ENCODE results near the gene PHF2.

- TF ChIP-seq, protein P1, sequence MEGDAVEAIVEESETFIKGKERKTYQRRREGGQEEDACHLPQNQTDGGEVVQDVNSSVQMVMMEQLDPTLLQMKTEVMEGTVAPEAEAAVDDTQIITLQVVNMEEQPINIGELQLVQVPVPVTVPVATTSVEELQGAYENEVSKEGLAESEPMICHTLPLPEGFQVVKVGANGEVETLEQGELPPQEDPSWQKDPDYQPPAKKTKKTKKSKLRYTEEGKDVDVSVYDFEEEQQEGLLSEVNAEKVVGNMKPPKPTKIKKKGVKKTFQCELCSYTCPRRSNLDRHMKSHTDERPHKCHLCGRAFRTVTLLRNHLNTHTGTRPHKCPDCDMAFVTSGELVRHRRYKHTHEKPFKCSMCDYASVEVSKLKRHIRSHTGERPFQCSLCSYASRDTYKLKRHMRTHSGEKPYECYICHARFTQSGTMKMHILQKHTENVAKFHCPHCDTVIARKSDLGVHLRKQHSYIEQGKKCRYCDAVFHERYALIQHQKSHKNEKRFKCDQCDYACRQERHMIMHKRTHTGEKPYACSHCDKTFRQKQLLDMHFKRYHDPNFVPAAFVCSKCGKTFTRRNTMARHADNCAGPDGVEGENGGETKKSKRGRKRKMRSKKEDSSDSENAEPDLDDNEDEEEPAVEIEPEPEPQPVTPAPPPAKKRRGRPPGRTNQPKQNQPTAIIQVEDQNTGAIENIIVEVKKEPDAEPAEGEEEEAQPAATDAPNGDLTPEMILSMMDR (IDR thresholded peaks at IDR 0.05; ENCODE audit: low read depth, low read length), result no peak
- no peak for TF ChIP-seq EZH2phosphoT487 (IDR thresholded peaks at IDR 0.05; ENCODE audit: low read depth)
Observed at GRCh38 chr9:93725382-93725781, 149.0 kb downstream of the PHF2 start.

Measured in OCI-LY3 (cell line).